ENCODE data around the gene TMEM234.

Gene TMEM234

DNA sequence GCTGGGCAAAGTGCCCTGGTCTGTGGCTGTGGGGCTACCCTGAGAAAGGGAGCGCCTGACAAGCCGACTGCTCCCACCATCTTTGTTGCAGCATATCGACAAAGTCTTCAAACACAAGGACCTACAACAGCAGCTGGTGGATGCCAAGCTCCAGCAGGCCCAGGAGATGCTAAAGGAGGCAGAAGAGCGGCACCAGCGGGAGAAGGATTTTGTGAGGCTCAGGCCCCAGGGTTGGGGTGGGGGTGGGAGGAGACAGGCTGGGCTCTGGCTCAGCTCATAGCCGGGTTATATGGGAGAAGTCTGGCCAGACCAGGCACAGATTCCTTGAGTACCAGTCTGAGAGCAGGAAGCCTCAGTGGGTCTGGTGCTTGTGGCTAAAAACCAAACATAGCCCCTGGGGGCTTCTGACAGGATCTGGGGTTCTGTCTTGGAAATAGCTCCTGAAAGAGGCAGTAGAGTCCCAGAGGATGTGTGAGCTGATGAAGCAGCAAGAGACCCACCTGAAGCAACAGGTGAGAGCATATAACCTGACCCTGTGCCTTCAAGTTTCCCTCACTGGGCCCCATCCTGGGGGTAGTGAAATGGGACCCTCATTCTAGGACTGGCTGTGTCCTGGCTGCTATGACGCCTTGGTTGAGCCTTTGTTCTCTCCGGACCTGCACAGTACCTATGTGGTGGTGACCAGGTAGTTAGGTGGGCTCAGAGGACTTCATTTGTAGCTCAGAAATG, 29.8 kb downstream of the TMEM234 start:
- H3K36me3 ChIP-seq (replicated peaks; ENCODE audit: insufficient read depth, low read length): peaks cover 31% of the 10 kb centered on the region
- H3K9me3 ChIP-seq (replicated peaks; ENCODE audit: insufficient read depth, low read length): no peaks in the 10 kb centered on the region
- H3K27me3 ChIP-seq (replicated peaks; ENCODE audit: insufficient read depth, low read length): no peaks in the 10 kb centered on the region
- no peak overlapping the region for H3K4me2 ChIP-seq (ENCODE audit: low read depth, low read length)
- TF ChIP-seq, protein P1, sequence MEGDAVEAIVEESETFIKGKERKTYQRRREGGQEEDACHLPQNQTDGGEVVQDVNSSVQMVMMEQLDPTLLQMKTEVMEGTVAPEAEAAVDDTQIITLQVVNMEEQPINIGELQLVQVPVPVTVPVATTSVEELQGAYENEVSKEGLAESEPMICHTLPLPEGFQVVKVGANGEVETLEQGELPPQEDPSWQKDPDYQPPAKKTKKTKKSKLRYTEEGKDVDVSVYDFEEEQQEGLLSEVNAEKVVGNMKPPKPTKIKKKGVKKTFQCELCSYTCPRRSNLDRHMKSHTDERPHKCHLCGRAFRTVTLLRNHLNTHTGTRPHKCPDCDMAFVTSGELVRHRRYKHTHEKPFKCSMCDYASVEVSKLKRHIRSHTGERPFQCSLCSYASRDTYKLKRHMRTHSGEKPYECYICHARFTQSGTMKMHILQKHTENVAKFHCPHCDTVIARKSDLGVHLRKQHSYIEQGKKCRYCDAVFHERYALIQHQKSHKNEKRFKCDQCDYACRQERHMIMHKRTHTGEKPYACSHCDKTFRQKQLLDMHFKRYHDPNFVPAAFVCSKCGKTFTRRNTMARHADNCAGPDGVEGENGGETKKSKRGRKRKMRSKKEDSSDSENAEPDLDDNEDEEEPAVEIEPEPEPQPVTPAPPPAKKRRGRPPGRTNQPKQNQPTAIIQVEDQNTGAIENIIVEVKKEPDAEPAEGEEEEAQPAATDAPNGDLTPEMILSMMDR (IDR thresholded peaks at IDR 0.05; ENCODE audit: low read length): no peak
- TF ChIP-seq EZH2 (optimal IDR thresholded peaks at IDR 0.05; ENCODE audit: low read depth, low read length) (no peak), EZH2phosphoT487 (IDR thresholded peaks at IDR 0.05; ENCODE audit: low read length) (no peak)
- peaks cover 15% of the 10 kb centered on the region; the same call in 1 of the 2 replicates for H3F3A ChIP-seq (ENCODE audit: insufficient read depth, low read length)
- no peak overlapping the region for H3K27ac ChIP-seq (ENCODE audit: low read length)
- H3K9ac ChIP-seq (ENCODE audit: low read length): no peak overlapping the region
- H4K20me1 ChIP-seq (ENCODE audit: insufficient read depth, low read length): peaks cover 17% of the 10 kb centered on the region
- peaks cover 30% of the 10 kb centered on the region for H3K4me1 ChIP-seq (ENCODE audit: low read length)
- H2AFZ ChIP-seq (ENCODE audit: low read length): no peak overlapping the region
- peaks cover 14% of the 10 kb centered on the region for H3K79me2 ChIP-seq (ENCODE audit: low read length)
- DNase-seq: no peak
- H3K4me3 ChIP-seq (ENCODE audit: low read length): no peak overlapping the region
- H3K9me2 ChIP-seq (replicated peaks; ENCODE audit: insufficient read depth, low read length): no peaks in the 10 kb centered on the region

DNA sequence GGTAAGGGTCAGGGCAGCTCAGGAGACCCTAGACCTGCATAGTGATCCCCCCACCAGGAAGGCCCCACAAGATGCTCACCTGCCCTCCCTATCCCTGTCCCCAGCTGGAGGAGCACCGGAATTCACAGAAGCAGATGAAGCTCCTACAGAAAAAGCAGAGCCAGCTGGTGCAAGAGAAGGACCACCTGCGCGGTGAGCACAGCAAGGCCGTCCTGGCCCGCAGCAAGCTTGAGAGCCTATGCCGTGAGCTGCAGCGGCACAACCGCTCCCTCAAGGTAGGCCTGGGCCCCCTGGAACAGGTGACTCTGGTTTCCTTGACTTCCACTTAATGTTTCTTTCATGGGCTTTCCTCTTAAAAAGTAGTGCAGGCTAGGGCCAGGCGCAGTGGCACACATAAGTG, 34.3 kb downstream of the TMEM234 start:
- no peak for DNase-seq
- no peak overlapping the region for H3K4me3 ChIP-seq (ENCODE audit: low read length)
- no peaks in the 10 kb centered on the region for H3F3A ChIP-seq (ENCODE audit: insufficient read depth, low read length)
- H3K9ac ChIP-seq (ENCODE audit: low read length): no peak overlapping the region
- H2AFZ ChIP-seq (ENCODE audit: low read length): no peak overlapping the region
- peaks cover 36% of the 10 kb centered on the region for H3K36me3 ChIP-seq (replicated peaks; ENCODE audit: insufficient read depth, low read length)
- H3K79me2 ChIP-seq (ENCODE audit: low read length): peaks cover 51% of the 10 kb centered on the region
- H3K27ac ChIP-seq (ENCODE audit: low read length): no peak overlapping the region
- H3K9me2 ChIP-seq (replicated peaks; ENCODE audit: insufficient read depth, low read length): no peaks in the 10 kb centered on the region
- H4K20me1 ChIP-seq (ENCODE audit: insufficient read depth, low read length): no peaks in the 10 kb centered on the region
- no peaks in the 10 kb centered on the region for H3K9me3 ChIP-seq (replicated peaks; ENCODE audit: insufficient read depth, low read length)
- H3K4me1 ChIP-seq (ENCODE audit: low read length): no peaks in the 10 kb centered on the region
- TF ChIP-seq, protein P1 (IDR thresholded peaks at IDR 0.05; ENCODE audit: low read length): no peak
- TF ChIP-seq EZH2phosphoT487 (IDR thresholded peaks at IDR 0.05; ENCODE audit: low read length): no peak
- no peak for TF ChIP-seq EZH2 (optimal IDR thresholded peaks at IDR 0.05; ENCODE audit: low read depth, low read length)
- no peaks in the 10 kb centered on the region for H3K27me3 ChIP-seq (replicated peaks; ENCODE audit: insufficient read depth, low read length)
- H3K4me2 ChIP-seq (ENCODE audit: low read depth, low read length): no peak overlapping the region

DNA sequence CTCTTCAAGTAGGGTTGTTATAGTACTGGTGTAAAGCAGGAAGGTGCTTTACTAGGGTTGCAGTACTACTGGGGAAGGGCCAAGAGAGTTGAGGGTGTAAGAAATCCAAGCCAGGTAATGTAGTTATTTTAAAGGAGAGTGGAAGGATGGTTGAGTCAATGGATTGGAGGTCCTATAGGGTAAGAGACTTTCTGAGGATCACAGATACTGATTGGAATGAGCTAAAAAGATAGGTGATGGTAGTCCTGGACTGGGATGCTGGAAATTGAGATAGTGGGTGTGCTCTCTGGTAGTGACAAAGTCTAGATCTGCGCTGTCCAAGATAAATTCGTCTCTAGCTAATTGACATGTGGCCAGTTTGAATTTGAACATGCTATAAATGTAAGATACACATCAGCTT, 35.7 kb downstream of the TMEM234 start:
- Histone ChIP-seq H3K9me3 (replicated peaks; ENCODE audit: insufficient read depth, low read length) (no peaks in the 10 kb centered on the region), H3K9ac (ENCODE audit: low read length) (no peak overlapping the region), H3K9me2 (replicated peaks; ENCODE audit: insufficient read depth, low read length) (no peaks in the 10 kb centered on the region), H3K79me2 (ENCODE audit: low read length) (peaks cover 60% of the 10 kb centered on the region), H3K27me3 (replicated peaks; ENCODE audit: insufficient read depth, low read length) (no peaks in the 10 kb centered on the region), H2AFZ (ENCODE audit: low read length) (no peak overlapping the region), H4K20me1 (ENCODE audit: insufficient read depth, low read length) (no peaks in the 10 kb centered on the region), H3K4me1 (ENCODE audit: low read length) (no peaks in the 10 kb centered on the region), H3K27ac (ENCODE audit: low read length) (no peak overlapping the region), H3K4me3 (ENCODE audit: low read length) (no peak overlapping the region), H3F3A (ENCODE audit: insufficient read depth, low read length) (no peaks in the 10 kb centered on the region), H3K36me3 (replicated peaks; ENCODE audit: insufficient read depth, low read length) (peaks cover 26% of the 10 kb centered on the region), H3K4me2 (ENCODE audit: low read depth, low read length) (no peak overlapping the region)
- TF ChIP-seq EZH2 (optimal IDR thresholded peaks at IDR 0.05; ENCODE audit: low read depth, low read length) (no peak), EZH2phosphoT487 (IDR thresholded peaks at IDR 0.05; ENCODE audit: low read length) (no peak)
- TF ChIP-seq, protein P1 (IDR thresholded peaks at IDR 0.05; ENCODE audit: low read length): no peak
- DNase-seq: no peak
